SK-N-SH treated with all-trans-retinoic acid at 6 μM for 48 hours (cell line): ENCODE data around the gene ZNF208.
"Not testable (repeated sequence)": the region's sequence is repeated elsewhere in the genome, so short reads cannot be mapped to it uniquely, and the experiment has no call there.

ENCODE experiments used
- BACH2 ChIP-seq: fragments of 250-450 bp; sonication (Bioruptor Pico); IDR thresholded peaks from 2 replicates; pipeline ENCODE4 v1.9.0; 2021; ENCODE audit warnings: mild to moderate bottlenecking, borderline replicate concordance
- CSDC2 ChIP-seq: fragments of 250-450 bp; sonication (Bioruptor Pico); IDR thresholded peaks from 2 replicates; pipeline ENCODE4 v1.5.0; 2020; ENCODE audit warnings: mild to moderate bottlenecking, moderate library complexity
- GLIS3 ChIP-seq: fragments of 250-450 bp; sonication (Bioruptor Pico); IDR thresholded peaks from 2 replicates; pipeline ENCODE4 v1.5.0; 2020; ENCODE audit warnings: mild to moderate bottlenecking, moderate library complexity
- ISL1 ChIP-seq: fragments of 250-450 bp; sonication (Bioruptor Pico); IDR thresholded peaks from 2 replicates; pipeline ENCODE4 v2.1.2; 2022; ENCODE audit warnings: mild to moderate bottlenecking, moderate library complexity
- PATZ1 ChIP-seq: fragments of 250-450 bp; sonication (Bioruptor Pico); IDR thresholded peaks from 2 replicates; pipeline ENCODE4 v1.8.0; 2020; ENCODE audit warnings: mild to moderate bottlenecking, moderate library complexity, borderline replicate concordance
- RARB ChIP-seq: fragments of 250-450 bp; sonication (Bioruptor Pico); IDR thresholded peaks from 2 replicates; pipeline ENCODE4 v1.8.0; 2021; ENCODE audit warnings: mild to moderate bottlenecking, moderate library complexity
- SNAI2 ChIP-seq: fragments of 250-450 bp; sonication (Bioruptor Pico); IDR thresholded peaks from 2 replicates; pipeline ENCODE4 v1.5.0; 2020; ENCODE audit warnings: mild to moderate bottlenecking, moderate library complexity
- TOX ChIP-seq: fragments of 250-450 bp; sonication (Bioruptor Pico); IDR thresholded peaks from 2 replicates; pipeline ENCODE4 v1.8.0; 2021; ENCODE audit warnings: mild to moderate bottlenecking, moderate library complexity, borderline replicate concordance
- ZC3H10 ChIP-seq: fragments of 250-450 bp; sonication (Bioruptor Pico); IDR thresholded peaks from 2 replicates; pipeline ENCODE4 v1.5.1; 2021; ENCODE audit warnings: mild to moderate bottlenecking, moderate library complexity
- ZNF565 ChIP-seq: fragments of 450-650 bp; formaldehyde crosslinking; conservative IDR thresholded peaks from 2 replicates; pipeline ENCODE4 v1.5.0; 2020; ENCODE audit warnings: low read depth, mild to moderate bottlenecking, moderate library complexity
- ZNF8 ChIP-seq: fragments of 450-650 bp; formaldehyde crosslinking; IDR thresholded peaks from 2 replicates; pipeline ENCODE4 v1.5.0; 2020; ENCODE audit warnings: mild to moderate bottlenecking, moderate library complexity

GRCh38 chr19:21890017-21890416, 120.7 kb downstream of the ZNF208 start:
- not testable (repeated sequence) for TF ChIP-seq TOX; ZNF8 (CRISPR knock-in tag); ZNF565 (CRISPR knock-in tag); GLIS3; SNAI2 (CRISPR knock-in tag); CSDC2 (CRISPR knock-in tag); ZC3H10 (CRISPR knock-in tag); BACH2 (CRISPR knock-in tag); ISL1 (CRISPR knock-in tag); PATZ1 (CRISPR knock-in tag); RARB
